HG02870 (cell line): ENCODE results near the gene EMCN.

Source experiments
- ATAC-seq: cut with Tn5 transposase; IDR thresholded peaks from one replicate; pipeline ENCODE4 v1.9.1; 2021; ENCODE audit warnings: mild to moderate bottlenecking, moderate library complexity; ENCODE audit not compliant: unreplicated experiment

EMCN gene

DNA sequence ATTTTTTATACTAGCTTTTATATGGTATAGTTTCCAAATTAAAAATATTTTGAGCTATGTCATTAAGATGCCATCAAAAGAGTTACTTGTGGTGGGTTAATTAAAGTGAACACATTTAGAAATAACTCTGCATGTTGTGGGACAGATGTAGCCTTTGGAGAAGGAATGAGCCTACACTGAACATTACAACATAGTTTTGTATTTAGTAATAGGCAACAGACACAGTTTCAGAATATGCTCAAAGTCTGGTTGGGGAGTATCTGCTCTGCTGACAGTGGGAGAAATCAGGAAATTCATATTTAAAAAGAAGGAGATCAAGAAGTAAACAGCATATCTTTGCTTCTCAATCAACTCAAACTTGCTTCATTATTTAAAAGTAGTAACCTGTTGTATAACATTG, 23.7 kb downstream of the EMCN start:
- ATAC-seq = no peak

DNA sequence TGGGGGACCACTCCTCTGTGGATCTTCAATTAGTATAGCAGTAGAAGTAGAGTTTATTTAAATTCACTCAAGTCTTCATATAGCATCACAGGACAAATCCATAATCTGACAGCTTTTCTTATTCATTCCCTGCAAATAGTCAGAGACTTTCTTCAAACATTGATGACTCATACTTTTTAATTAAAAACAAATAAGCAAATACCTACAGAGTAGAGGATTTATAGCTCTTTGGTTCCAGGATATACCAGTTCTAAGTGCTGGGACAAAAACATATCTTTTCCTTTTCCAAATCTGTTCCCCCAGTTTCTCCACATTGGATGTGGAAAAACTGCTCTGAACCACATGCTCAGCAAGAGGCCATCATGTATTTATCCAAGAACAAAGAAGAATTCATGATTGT, 24.1 kb downstream of the EMCN start:
- no peak for ATAC-seq

DNA sequence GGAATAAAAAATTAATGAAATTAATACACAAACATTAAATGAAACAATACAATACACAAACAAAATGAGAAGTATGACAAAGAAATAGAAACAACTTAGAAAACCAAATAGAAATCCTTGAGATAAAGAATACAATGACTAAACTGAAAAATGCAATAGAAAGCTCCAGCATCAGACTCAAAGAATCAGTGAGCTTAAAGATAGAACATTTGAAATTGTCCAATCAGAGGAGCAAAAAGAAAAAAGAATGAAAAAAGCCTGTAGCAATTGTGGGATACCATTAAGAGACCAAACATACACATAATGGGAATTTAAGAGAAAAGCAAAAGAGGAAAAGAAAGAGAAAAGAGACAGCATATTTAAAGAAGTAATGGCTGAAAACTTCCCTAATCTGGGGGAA, 25.7 kb downstream of the EMCN start:
- ATAC-seq = no peak

DNA sequence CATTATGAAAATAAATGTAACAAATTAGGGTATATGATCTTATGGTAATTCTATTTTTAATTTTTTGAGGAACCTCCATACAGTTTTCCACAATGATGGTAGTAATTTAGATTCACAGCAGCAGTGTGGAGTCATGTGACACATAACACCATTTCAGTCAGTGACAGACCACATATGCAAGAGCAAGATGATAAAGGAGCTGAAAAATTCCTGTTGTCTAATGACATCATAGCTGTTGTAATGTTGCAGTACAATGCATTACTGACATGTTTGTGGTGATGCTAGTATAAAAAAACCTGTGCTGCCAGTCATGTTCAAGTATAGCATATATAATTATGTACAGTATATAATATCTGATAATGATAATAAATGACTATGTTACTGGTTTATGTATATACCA, 28.5 kb downstream of the EMCN start:
- ATAC-seq = no peak

DNA sequence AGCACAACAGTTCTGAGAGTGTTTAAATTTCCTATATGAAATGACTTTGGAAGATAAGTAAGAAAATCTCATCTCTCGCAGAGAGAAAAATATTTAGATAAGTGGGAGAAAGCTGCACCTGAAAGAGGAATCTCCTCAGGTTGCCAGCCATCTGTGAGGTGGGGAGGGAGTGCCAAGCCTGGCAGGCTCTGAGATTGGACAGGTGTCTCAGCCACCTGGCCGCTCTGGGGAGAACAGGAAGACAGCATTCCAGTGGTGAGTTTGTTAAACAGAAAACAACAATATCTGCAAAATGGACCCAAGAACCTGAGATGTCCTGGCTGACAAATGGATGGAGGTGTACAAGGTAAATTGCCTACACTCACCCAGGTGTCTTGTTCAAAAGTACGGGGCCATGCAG, 31.3 kb downstream of the EMCN start:
- ATAC-seq = no peak

DNA sequence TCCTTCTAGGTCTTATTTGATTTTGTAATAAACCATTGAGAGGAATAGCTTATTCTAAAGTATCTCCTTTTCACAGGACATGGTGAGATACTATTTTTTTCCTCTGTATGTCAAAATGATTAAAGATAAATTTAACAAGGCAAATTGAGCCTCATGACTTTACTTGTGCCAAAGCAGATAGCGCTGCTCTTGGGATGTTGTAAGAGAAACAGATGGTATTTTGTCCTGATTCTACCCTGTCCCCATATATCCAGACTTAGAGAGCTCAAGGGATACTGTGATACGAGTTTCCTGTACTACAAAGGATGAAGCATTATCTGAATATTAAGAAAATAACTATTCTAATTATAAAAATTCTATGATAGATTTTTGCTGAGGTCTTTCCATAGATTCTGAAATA, 34.0 kb downstream of the EMCN start:
- ATAC-seq = no peak

DNA sequence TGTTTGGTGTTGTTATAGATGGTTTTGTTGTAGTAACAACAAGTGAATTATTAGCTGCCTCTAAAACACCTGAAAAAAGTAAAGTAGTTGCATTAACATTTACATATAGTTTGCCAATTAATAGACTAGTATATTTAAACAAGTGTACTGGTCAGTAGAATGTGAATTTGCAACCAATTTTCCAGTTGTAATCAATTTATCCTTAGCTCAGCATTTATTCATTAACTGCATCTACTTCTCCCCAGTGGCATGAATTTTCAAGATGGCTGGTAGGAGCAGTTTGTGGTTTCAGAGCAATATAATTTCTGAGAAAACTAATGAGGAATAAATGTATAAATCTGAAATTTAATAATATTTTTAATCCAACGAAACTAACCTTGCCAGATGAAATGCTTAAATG, 37.9 kb downstream of the EMCN start:
- no peak for ATAC-seq

DNA sequence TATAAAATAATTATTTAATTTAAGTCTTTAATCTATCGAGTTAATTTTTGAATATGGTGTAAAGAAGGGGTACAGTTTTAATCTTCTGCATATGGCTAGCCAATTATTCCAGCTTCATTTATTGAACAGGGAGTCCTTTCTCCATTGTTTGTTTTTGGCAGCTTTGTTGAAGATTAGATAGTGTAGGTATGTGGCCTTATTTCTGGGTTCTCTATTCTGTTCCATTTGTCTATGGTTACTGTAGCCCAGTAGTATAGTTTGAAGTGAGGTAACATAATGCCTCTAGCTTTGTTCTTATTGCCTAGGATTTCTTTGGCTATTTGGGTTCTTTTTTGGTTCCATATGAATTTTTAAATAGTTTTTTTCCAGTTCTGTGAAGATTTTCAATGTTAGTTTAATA, 48.3 kb downstream of the EMCN start:
- no peak for ATAC-seq

DNA sequence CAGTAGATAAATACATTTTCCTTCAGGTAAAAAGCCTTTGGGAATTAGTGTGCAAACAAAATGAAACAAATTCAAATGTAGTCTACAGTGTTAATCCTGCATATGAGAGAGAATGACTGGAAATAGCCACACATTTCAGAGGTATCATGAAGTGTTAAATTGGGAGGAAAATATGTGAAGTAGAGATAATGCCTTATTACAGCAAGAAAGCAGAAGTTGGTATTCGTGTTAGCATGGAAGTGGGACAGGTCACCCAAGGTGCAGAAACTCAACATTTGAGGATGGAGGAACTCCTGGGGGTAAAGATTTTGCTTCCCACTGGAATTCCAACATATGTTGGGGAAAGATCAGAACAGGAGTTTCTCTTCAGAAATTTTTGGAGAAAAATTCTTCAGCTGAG, 51.3 kb downstream of the EMCN start:
- ATAC-seq = no peak

DNA sequence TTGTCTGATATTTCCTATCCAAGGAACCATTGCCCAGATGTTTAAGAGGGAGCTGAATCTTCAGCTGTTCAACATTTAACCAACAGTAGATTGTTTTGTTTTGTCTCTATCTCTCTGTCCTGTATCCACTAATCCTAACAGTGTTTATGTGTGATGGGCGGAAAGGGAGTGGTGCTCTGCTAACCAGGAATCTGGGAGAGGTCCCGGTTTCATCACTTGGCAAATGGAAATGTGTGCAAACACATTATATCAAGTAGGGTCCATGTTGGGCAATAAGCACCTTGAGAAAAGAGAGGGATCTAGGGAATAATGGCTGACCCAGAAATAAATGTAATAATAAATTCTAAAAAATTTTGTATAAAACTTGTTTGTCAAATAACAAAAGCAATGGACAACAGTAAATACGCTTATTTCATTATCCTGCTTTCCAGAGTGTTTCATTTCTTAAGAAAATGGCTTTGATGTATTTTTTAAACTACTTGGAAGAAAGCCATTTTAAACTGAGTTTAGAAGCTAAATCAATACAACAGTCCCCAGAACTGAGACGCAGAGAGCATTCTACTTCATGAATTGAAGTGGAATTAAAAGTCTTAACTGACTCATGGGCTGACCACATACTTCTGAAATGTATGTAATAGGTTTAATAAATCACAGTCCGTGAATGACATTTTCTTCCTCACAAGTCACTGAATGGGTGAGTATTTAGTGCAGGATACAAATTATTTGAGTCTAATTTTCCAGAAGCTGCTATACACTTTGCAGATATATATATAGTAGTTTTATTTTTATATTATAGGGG, 55.8 kb downstream of the EMCN start:
- no peak for ATAC-seq

DNA sequence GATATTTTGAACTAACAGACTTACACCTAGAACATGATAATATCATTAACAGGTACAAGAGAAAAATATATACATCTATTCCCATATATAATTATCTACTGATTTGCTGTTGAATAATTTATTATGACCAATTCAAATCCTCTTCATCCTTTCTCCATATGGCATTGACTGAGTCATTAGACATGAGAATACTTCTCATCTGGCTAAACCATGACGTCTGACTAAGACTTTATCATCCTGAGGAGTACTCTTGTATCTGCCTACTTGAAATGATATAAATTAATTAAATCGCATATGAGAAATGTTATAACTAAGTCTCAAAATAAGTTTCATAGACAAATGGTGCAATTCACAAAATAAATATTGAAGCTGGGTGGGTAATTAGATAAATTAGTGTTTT, 67.4 kb downstream of the EMCN start:
- ATAC-seq = no peak

DNA sequence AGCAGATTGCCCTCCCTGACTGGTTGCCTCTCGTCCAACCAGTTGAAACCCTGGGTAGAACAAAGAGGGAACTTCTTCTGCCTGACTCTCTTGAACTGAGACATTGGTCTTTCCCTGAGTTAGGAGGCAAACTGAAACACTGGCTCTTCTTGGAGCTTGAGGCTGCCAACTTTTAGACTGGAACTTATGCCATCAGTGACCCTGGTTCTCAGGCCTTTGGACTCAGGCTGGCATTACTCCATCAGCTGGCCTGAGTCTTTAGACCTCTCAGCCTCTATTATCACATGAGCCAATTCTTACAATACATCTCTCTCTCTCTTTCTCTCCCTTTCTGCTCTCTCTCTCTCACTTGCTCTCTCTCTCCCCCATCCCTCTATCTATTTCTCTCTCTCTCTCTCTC, 86.4 kb downstream of the EMCN start:
- ATAC-seq = no peak

DNA sequence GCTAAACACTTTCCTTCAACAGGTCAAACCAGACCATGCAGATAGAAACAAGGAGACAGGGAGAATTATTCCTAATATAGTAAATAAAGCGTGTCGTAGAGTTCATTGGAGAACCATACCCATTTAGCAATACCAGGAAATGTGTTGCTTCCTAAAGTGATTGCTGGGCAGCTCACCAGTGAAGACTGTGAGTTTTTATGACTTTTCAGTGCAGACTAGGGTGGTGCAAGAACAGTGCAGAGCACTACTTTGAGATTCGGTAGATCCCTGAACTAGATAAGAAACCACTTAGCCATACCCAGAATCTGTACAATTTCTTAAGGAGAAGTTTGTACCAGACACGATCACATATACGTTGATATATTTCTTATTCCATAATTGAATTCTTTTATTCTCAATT, 87.4 kb downstream of the EMCN start:
- ATAC-seq = no peak

DNA sequence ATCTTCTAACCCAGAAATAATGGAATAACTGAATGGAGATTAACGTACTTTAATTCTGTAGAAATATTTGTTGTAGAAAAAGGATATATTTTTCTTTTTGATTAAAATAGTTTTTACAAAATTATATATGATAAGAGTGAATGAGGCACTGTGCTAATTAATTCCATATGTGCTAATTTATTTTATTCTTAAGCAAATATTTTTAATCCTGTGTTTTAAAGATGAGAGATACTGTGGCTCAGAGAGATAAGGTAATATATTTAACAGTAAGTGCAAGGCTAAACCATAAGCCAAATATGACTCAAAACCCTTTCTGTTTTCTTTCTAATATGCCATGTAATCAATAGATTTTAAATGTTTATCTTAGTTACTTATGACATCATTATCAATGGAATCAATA, 88.2 kb downstream of the EMCN start:
- no peak for ATAC-seq

DNA sequence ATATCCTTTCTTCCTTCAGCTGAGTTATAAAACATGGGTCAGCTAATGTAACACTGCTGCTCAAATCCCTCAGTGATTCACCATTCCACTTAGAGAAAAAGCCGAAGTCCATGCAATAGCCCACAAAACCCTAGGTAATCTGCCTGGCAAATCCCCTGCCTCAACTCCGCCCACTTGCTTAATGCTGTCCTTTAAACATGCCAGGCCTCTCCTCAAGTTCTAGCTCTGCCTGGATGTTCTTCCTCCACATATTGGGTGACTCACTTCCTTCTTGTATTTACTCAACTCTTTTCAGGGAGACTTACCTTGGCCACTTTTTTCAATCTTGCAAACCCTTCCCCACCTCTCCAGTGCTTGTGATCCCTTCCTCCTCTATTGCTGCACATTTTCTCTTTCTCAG, 89.8 kb downstream of the EMCN start:
- ATAC-seq = no peak

DNA sequence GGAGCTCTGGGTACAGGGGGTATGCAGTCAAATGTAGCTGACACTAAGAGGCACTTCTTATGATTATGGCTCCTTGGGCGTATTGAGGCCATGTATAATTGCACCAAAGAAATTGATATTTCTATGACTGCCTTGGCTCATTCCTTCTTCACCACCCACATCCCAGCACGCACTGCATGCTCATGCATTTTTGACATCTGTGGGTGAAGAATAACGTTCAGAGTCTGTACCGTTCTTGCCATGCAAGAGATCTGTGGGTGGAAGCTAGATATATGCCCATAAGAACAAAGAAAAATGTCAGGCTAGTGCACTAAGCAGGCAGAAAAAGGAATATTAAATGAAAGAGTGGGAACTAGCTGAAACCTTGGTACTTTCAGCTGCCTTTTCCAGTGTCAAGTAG, 93.4 kb downstream of the EMCN start:
- ATAC-seq = no peak

DNA sequence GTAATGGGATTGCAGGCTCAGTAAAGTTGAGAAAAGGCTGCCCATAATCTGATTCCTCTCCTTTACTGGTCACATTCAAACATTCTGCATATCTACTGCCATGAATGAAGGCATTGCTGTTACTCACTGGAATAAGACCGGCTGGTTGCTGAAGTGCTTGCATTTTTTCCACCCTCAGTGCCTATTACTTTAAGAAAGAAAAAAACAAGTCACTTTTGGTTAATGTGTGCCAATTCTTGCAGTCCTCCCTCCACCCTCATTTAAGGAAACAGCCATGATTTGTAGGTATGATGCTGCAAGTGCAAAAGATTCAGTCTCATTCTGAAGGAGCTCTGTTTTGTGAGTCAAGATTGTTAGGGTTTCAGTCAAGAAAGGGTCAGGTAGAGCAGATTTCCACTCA, 94.9 kb downstream of the EMCN start:
- ATAC-seq = no peak

DNA sequence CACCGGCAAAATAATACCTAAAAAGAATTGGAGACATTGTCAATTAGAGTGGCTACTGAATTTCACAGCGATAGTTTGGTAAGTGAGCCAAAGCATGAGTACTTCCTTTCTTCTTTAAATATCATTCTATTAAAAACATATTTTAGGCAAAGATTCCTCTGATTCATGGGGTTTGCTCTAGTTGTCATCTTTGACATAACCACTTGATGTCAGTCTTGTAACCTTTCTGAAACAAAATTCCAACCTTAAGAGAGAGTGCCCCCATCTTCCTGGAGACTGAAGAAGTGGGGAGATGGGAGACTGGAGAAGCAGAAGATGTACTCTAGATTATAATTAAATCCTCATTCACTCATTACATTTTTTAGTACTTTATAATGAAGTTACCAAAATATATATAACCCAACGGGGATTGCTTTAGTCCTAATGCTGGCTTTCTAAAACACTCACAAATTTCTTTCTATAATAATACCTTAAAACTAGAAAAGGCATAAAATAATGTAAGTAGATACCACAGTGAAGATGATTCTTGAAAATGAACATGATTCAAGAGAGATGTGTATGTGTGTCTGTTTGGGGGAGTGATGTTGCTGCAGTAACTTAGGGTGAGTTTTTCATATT, 96.4 kb downstream of the EMCN start:
- ATAC-seq = no peak

DNA sequence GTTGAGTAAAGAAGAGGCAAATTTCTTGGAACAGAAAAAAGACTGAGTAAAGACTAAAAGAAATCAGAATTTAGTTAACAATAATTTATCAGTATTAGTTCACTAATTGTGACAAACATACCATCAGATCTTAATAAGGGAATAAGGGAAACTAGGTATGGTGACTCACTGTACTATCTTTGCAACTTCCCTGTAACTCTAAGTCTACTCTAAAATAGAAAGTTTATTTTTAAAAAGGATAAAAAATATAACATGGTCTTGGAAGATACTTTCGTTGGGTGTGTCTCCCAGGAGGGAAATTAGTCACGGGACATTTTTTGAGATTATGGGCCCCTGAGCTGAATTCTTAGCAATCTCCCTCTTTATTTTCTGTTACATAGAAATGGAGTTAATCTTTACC, 97.3 kb downstream of the EMCN start:
- no peak for ATAC-seq

DNA sequence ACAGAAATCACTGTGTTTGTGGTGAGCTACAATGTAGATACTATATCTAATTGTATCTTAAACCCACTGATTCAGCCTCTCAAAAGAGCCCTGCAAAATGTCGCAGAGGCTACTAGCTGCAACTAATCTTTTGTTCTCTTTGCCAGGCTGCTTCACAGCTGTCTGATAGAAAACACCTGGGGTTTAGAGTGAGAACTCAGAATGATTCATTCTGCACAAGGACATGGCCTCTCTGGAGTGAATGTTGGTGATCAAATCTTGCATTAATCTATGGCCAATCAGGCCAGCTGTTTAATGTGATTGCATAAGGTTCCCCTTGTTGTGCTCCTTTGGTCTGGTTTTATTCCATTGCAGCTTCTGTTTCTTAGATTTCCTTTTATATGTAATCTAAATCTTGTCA, 100.3 kb downstream of the EMCN start:
- no peak for ATAC-seq

DNA sequence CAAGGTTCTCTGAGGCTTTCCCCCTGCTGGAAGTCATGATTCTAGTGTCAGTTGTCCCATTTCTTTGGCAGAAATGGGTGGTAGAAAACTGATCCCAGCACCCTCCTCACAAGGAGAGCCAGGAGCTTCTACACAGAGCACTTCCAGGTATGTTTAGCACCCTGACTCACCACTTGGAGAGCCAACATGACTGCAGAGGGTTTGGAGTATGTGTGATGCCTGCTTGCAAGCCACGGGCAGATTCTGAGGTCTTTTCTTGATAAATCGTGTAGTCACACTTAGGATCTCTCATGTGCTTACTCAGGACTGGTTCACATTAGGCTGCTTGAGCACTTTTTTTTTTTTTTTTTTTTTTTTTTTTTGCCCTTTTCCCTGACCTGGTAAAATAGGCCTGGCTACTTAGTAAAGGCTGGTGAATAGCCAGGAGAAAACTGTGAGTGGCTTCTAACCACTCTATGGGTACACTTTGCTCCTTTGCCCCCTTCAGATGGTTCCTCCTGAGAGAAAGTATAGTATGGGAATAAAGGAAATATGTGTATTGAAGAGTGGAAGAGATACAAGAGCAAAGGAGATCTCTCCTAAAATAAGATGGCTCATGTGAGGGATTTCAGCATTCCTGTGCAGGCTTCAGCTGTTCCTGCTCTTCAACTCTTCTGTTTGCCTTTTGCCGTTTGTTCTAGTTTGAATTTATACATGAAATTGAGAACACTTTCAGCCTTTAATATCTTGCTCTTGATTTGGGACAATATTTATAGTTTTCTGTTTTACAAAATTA, 103.6 kb downstream of the EMCN start:
- no peak for ATAC-seq

DNA sequence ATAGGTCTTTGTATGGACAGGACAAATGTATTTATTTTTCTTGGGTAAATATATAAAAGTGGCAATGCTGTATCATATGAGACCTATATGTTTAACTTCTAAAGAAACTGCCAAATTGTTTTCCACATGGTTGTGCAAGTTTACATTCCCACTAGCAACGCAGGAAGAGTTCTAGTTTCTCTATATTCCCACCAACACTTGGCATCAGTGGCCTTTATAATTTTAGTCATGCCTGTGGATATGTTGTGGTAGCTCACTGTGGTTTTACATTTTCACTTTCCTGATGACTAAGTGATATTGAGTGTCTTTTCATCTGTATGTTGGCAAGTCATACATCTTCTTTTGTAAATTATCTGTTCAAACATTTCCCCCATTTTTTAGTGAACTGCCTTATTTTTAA, 126.0 kb downstream of the EMCN start:
- no peak for ATAC-seq
